ENCODE measurements around the gene STARD5. TPM values are rescaled to one million over a fixed set of nuclear protein-coding genes. Genes with fewer than 3 reads are reported as not detected.
A peak's percentile ranks its signal among the peaks of the same experiment; 100 is the strongest.

The STARD5 gene
- total and polyA plus RNA-seq, 9 of the 15 experiments (the other 6 are each of a cell fraction or from before 2014, with no cell fraction given): 1.7 to 5.7 (median 2.2) TPM

DNA sequence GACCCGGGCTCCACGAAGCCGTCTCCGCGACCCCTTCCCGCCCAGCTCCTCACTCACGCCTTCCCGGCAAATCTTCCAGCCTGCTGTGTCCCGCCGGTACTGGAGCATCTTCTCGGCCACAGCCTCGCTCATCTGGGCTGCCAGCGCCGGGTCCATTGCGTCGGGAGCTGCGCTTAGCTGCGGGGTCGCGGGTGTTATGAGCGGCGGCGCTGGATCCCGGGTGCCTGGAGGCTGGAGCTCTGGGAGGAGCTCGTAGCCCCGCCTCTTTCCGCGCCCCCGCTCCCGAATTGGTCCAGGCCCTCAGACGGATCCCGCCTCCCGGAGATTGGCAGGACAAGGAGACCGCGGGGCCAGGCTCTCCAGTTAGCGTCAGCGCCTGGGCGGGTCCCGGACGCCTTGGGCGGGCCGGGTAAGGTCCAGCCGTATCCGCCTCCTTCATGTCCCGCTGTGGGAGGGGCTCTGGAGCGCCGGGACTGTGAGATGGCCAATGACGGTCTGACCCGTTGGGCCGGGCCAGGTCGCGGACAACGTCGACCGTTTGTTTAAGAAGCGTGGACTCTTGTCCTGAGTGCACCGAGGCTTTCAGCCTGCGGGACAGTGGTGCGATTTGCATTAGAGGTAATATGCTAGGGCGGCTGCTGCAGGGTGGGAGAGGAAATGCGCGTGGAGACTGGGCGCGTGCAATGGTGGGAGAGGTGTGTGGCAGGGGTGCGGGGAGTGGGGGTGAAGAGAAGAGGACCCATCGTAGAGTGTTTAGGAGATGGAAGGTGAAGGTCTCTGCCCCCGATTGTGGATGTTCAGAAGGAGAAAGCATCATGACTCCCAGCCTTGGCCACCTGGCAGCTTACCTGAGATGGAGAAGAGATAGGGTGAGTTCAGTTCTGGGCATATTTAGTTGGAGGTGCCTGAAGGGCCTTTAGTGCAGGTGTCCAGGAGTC lies at the start of gene STARD5 (continued):
- TF ChIP-seq, protein P1, sequence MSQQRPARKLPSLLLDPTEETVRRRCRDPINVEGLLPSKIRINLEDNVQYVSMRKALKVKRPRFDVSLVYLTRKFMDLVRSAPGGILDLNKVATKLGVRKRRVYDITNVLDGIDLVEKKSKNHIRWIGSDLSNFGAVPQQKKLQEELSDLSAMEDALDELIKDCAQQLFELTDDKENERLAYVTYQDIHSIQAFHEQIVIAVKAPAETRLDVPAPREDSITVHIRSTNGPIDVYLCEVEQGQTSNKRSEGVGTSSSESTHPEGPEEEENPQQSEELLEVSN (IDR thresholded peaks at IDR 0.05; ENCODE audit: borderline replicate concordance in 1 of 2, extremely low read depth in 1 of 2, insufficient read depth in 1 of 2, insufficient read length in 1 of 2, low read depth in 1 of 2, low read length in 1 of 2, poor library complexity in 1 of 2, severe bottlenecking in 1 of 2): peak in 1 of 2 experiments; percentile 37
- TF ChIP-seq CBX8 (IDR thresholded peaks at IDR 0.05; ENCODE audit: borderline replicate concordance, extremely low read depth, low read depth, low read length, poor library complexity, severe bottlenecking) (no peak), ZNF75A (CRISPR knock-in tag; IDR thresholded peaks at IDR 0.05) (no peak), ZNF717 (CRISPR knock-in tag; IDR thresholded peaks at IDR 0.05) (no peak), CHD1 (IDR thresholded peaks at IDR 0.05; ENCODE audit: low read length) (no peak), MYBL2 (IDR thresholded peaks at IDR 0.05; ENCODE audit: low read depth) (no peak), MYBL2 (CRISPR knock-in tag; IDR thresholded peaks at IDR 0.05; ENCODE audit: borderline replicate concordance) (no peak), ZEB2 (IDR thresholded peaks at IDR 0.05) (peak; percentile 83), HMGN3 (IDR thresholded peaks at IDR 0.05; ENCODE audit: borderline replicate concordance, extremely low read depth, insufficient read length, low read depth, low read length) (peak; percentile 63), MCM3 (IDR thresholded peaks at IDR 0.05) (no peak), TCF3 (CRISPR knock-in tag; IDR thresholded peaks at IDR 0.05) (no peak), ARHGAP35 (IDR thresholded peaks at IDR 0.05; ENCODE audit: partially characterized antibody) (no peak), SP1 (CRISPR knock-in tag; IDR thresholded peaks at IDR 0.05) (peak; percentile 91), RUNX1 (IDR thresholded peaks at IDR 0.05; ENCODE audit: low read depth) (no peak), RBM25 (IDR thresholded peaks at IDR 0.05; ENCODE audit: low read depth, low read length, severe bottlenecking) (peak; percentile 53), RHOXF2B (CRISPR knock-in tag; conservative IDR thresholded peaks at IDR 0.05) (no peak), TRIM28 (IDR thresholded peaks at IDR 0.05) (no peak), PHF20 (IDR thresholded peaks at IDR 0.05; ENCODE audit: partially characterized antibody) (peak; percentile 32), BHLHE40 (IDR thresholded peaks at IDR 0.05; ENCODE audit: low read length) (no peak)
- TF ChIP-seq, protein P2, sequence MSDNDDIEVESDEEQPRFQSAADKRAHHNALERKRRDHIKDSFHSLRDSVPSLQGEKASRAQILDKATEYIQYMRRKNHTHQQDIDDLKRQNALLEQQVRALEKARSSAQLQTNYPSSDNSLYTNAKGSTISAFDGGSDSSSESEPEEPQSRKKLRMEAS (CRISPR knock-in tag; IDR thresholded peaks at IDR 0.05): peak; percentile 62; the same call in 1 of the 2 replicates
- TF ChIP-seq, protein P3, sequence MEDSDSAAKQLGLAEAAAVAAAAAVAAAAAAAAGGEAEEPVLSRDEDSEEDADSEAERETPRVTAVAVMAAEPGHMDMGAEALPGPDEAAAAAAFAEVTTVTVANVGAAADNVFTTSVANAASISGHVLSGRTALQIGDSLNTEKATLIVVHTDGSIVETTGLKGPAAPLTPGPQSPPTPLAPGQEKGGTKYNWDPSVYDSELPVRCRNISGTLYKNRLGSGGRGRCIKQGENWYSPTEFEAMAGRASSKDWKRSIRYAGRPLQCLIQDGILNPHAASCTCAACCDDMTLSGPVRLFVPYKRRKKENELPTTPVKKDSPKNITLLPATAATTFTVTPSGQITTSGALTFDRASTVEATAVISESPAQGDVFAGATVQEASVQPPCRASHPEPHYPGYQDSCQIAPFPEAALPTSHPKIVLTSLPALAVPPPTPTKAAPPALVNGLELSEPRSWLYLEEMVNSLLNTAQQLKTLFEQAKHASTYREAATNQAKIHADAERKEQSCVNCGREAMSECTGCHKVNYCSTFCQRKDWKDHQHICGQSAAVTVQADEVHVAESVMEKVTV (CRISPR knock-in tag; IDR thresholded peaks at IDR 0.05): no peak
- TF ChIP-seq, protein P4, sequence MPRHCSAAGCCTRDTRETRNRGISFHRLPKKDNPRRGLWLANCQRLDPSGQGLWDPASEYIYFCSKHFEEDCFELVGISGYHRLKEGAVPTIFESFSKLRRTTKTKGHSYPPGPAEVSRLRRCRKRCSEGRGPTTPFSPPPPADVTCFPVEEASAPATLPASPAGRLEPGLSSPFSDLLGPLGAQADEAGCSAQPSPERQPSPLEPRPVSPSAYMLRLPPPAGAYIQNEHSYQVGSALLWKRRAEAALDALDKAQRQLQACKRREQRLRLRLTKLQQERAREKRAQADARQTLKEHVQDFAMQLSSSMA (CRISPR knock-in tag; IDR thresholded peaks at IDR 0.05): no peak
- TF ChIP-seq, protein P5, sequence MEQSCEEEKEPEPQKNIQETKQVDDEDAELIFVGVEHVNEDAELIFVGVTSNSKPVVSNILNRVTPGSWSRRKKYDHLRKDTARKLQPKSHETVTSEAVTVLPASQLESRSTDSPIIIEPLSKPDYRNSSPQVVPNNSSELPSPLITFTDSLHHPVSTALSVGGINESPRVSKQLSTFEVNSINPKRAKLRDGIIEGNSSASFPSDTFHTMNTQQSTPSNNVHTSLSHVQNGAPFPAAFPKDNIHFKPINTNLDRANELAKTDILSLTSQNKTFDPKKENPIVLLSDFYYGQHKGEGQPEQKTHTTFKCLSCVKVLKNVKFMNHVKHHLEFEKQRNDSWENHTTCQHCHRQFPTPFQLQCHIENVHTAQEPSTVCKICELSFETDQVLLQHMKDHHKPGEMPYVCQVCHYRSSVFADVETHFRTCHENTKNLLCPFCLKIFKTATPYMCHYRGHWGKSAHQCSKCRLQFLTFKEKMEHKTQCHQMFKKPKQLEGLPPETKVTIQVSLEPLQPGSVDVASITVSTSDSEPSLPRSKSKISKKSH (CRISPR knock-in tag; IDR thresholded peaks at IDR 0.05): no peak
